GM19043 (cell line): ENCODE measurements around the gene KIAA1191.
"Not testable (repeated sequence)": the region's sequence is repeated elsewhere in the genome, so short reads cannot be mapped to it uniquely, and the experiment has no call there.

Source experiments
- ATAC-seq: cut with Tn5 transposase; IDR thresholded peaks from one replicate; pipeline ENCODE4 v1.9.1; 2021; ENCODE audit warnings: low read depth; ENCODE audit not compliant: unreplicated experiment

Gene KIAA1191, protein sequence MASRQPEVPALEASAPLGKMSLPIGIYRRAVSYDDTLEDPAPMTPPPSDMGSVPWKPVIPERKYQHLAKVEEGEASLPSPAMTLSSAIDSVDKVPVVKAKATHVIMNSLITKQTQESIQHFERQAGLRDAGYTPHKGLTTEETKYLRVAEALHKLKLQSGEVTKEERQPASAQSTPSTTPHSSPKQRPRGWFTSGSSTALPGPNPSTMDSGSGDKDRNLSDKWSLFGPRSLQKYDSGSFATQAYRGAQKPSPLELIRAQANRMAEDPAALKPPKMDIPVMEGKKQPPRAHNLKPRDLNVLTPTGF

DNA sequence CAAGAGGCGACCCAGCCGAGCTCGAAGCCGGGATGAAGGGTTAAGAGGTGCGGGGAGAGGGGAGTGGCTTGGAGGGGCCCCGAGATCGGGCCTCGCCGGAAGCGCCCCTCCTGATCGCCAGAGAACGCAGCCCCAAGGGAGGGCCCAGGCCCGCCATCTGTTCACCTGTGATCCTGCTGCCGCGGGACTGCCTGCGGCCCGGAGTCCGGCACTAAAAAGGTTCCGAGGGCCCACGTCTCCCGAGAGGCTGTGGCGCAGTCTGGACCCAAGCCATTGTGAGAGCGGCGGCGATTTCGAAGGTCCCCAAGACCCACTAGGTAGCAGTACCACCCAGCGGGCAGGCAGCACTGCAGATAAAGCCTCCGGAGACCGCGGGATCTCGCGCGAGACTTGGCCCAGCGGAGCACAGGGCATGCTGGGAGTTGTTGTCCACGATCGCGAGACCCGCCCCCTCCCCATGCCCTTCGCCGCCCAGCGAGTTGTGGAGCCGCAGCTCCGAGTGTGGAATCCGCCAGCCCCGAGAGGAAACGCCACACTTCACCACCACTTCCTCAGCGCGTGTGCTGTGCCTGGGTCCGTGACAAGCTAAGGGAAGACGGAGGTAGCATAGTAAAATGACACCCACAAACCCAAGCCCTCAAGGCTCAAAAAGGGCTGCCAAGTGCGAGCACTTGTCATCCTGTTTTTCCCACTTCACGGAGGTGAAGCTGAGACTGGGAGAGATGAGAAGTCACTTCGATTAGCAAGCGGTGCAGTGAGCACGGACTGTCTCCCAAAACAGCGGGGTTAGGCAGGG lies at the start of gene KIAA1191:
Gene KIAA1191, minus strand, starts transcription at position 328 of the 796 bp plus-strand sequence. CDS start 2,256 bp downstream, outside the sequence.
- peak; percentile 80 for ATAC-seq

DNA sequence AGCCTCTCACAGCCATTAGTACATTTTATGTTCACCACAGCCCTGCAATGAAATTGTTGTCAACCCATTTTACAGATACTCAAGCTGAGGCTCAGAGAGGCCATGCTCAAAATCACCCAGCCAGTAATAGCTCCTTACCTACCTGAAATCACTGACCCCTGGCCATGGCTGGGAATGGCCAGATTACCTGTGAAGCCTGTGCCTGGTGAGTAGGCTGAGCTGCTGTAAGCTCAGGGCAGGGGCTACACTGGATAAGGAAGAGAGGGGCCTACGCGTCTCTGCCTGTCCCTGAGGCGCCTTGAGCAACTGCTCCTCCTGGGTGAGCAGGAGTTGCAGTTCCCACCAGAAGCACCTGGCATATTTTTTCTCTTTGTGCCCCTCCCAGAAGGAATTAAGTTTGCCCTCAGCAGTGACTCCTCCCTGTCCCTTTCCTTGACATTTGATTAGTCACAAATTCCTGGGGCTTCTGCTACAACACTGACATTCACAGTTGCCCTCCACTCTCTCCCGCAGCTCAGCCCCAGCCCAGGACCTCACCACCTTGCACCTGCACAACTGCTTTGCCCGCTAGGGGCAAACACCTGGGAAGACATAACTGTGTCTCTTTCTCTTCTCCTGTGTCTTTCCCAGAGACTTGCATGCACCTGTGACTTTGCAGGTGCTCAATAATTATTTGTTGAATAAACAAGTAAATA lies 49.1 kb upstream of the KIAA1191 start:
- no peak for ATAC-seq

DNA sequence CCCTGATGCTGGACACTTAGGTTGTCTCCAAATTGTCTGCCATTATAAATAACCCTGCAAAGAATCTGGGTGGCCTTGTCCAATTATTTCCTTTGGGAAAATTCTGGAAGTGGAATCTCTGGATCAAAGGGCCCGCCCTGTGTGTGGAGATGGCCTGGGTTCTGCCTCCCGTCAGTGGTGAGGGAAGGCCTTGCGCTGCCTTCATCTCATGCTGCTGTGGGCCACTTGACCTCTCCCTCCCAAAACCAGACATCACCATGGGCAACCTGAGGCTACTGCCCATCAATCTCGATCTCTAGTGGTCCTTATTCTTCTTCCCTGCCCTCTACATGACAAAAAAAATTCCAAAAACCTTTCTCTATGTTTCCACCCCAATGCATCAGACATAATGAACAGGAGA lies 48.2 kb upstream of the KIAA1191 start:
- no peak for ATAC-seq

DNA sequence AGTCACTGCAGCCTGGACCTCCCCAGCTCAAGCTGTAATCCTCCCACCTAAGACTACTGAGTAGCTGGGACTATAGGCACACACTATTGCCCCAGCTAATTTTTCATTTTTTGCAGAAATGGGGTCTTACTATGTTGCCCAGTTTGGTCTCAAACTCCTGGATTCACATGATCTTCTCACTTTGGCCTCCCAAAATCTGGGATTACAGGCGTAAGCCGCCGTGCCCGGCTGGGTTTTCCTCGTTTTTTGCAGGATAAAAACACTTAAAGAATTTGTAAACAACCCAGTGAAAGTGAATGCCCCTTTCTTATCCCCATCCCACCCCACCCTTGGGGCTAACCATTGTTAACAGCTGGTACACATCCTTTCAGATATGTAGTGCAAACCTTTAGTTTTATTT lies 47.0 kb upstream of the KIAA1191 start:
- ATAC-seq: no peak

DNA sequence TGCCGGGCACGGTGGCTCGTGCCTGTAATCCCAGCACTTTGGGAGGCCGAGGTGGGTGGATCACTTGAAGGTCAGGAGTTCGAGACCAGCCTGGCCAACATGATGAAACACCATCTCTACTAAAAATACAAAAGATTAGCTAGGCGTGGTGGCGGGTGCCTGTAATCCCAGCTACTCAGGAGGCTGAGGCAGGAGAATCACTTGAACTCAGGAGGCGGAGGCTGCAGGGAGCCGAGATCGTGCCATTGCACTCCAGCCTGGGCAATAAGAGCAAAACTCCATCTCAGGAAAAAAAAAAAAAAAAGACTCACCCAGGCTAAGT lies 46.6 kb upstream of the KIAA1191 start:
- ATAC-seq: not testable (repeated sequence)

DNA sequence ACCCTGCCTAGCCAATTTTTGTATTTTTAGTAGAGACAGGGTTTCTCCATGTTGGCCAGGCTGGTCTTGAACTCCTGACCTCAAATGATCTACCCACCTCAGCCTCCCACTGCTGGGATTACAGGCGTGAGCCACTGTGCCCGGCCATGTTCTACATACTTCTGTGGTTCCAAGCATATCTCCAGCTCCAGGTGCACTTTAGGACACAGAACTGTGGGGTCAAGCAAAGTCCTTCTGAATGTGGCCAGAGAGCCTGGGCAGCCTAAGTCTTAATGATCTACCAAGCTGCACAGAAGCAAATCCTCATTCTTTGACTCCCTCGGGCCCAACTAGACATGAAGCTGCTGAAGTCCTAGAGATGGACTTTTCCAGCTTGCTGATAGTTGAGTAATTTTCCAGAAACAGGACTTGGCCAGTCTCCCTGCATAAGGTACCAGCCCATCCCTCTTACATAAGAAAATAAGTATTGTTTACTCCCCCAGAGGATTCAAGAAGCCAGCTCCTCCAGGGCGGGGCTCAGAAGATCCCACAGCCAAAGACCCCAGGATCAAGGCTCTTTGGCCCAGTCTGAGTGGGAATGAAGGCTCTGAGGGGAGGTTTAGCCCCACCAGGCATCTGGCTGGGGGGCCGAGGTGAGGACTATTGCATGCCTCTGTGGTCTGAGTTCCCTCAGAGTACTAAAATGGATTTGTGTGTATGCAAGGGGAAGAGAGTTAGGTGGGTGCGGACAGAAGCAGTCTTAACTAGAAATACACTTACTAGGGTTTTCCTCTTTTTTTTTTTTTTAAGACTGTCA lies 46.1 kb upstream of the KIAA1191 start:
- ATAC-seq: no peak

DNA sequence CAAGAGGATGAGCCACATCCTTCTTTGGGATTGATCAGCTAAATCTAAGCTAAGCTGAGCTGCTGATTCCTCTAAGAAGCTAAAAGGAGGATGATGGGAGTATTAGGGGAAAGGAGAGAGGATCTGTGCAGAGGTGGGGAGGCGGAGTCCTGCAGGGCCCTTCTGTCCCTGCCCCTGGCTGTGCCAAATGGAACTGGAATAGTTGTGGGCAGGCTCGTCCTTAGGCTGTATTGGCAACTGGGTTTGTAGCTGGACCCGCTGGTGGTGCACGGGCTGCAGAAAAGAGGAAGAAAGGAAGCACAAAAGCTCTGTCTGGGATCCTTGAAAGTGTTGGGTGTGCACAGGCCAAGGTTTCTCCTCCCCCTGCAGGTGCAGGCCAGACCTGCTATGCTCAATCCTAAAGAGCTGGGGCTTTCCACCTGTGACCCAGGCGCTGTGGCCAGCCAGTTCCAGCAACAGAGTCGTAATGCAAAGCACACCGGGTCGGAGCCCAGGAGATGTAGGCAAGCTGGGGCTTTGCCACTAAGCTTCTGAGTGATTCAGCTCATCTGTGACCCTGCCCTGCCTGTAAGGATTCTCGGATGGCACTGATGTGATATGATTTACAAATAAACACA lies 45.0 kb upstream of the KIAA1191 start:
- ATAC-seq: no peak

DNA sequence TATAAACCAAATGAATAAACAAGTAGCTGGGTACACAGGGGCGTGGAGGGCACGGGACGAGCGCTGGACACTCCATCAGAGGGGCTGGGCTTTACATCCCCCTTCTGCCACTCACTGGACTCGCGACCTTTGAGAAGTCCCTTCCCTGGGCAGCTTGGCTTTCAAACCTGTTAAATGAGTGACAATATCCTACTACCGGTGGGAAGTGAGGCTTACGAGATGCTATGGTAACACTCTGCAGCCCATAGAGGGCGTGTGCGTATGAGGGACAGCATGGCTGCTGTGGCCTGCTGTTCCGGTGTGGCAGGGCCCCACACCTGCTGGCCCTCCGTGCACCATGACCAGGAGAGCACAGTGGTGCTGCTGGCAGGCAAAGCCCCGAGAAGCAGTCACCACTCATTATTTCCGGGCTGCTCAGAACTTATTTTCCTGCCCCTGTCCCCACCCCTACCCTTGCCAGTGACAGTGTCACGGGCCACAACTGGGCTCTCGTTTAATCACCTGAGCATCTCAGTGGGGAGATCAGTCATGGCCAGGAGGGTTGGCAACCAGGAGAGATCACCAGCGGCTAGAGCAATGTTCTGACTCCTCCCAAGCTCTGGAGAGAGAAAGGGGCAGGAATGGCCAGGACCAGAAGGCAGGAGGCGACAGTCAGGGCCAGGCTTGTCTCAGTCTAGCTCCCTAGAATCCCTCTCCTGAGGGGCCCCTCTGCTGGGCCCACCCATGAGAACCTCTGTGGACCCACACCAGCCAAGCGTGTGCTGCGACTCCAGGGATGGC lies 44.3 kb upstream of the KIAA1191 start:
- ATAC-seq: no peak

DNA sequence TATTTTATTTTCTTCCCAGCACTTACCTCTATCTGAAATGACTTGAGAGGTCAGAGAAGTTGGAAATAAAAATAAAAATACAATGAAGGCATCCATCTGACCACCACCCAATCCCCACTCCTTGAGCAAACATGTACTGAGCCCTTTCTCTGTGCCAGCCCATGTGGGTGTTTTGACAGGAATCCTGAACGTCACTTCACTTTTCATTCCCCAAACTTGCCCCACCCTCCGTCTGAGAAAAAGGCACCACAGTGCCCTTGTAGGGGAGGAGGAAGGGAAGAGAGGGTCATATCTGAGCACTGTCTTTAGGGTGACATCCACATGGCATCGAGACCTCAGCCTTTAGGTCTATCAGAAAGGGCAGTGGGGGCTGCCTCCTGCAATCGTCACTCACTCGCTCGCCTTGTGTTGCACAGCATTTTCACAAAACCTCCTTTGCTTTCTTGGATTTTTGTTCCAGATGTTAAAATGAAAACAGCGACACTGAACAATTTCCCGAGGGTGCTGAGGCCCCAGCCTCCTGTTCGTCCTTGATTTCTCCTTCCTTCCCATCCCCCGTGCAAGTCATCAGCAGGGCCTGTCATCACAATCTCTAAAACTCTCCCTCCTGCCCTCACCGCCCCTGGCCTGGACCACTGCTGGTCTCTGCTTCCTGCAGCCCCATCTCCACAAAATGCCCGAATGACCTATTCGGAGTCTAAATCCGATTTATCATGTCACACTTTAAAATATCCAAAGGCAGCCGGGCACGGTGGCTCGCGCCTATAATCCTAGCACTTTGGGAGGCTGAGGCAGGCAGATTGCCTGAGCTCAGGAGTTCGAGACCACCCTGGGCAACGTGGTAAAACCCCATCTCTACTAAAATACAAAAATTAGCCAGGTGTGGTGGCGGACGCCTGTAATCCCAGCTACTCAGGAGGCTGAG lies 40.0 kb upstream of the KIAA1191 start:
- no peak for ATAC-seq

DNA sequence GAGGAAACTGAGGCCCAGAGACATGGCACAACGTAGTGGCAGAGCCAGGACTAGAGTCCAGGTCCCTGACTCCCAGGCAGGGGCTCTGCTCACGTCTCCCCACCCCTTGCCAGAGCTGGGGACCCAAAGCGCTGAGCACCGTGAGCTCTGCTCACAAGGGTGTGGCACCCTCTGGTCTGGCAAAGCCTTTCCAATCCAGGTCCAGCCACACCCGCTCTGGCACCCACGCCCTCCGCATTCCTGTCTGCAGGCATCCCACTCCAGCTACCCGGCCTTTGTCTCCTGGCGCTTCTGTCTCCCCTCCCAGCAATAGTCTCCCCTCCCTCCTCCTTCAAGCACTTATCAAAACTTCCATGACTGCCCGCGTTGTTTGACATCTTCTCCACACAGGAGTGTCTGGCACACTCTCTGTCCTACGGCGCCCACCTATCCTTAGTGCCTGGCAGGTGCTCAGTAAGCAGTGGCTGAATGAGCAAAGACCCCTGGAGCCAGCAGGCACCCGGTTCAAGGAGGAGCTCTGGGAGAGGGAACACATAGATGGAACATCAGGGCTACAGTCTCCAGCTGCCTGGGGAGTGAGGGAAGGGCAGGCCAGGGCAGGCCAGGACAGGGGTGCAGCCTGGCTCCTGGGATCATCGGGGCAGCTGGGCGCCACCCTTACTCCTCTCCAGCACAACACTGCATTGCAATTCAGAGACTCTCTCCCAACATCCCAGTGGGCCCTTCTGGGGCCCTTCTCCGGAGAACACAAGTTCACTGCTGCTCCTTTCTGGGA lies 39.0 kb upstream of the KIAA1191 start:
- no peak for ATAC-seq

DNA sequence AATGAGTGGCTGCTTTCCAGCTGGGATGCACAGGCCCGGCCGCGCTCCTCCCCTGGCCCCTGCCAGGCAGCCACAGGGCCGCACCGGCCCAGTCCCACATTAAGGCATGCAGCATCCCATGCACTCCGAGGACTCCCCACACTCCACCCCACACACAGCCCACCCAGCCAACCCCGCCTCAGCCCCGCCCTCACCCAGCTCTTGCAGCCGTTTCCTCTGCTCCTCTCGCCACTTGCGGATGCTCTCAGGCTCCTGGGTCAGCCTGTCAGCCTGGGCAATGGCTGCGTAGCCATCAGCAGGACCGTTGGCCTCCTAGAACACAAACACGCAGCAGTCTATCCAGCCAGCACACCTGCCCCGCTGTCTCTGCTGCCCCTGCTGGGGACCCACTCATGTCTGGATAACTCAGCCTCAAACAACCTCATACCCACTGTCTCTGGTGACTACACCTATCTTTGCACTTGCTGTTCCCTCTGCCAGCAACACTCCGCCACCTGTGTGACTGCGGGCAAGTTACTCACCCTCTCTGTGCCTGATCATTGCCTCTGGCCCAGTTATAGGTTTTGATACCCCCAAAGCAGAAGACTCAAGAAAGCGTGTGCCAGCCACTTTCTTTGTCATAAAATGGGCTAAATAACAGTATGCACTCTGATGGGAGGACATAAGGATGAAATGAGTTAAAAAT lies 36.3 kb upstream of the KIAA1191 start:
- ATAC-seq: no peak

DNA sequence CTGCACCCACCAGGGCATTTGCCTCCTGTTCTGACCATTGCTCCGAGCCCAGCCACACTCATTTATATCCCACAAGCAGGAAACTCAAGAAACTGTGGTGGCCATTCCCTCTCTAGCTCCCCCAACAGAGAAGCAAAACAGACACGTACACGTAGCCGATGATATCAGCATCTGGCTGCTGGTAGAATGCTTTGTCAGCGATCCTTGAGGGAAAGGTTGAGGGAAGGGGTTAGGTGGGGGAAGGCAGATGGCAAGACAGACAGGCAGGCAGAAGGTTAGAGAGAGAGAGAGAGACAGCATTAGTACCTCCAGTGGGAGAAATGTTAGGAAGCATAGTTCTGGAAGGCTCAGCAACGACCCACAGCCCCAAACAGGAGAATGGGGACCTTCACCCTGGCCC lies 34.8 kb upstream of the KIAA1191 start:
- no peak for ATAC-seq

DNA sequence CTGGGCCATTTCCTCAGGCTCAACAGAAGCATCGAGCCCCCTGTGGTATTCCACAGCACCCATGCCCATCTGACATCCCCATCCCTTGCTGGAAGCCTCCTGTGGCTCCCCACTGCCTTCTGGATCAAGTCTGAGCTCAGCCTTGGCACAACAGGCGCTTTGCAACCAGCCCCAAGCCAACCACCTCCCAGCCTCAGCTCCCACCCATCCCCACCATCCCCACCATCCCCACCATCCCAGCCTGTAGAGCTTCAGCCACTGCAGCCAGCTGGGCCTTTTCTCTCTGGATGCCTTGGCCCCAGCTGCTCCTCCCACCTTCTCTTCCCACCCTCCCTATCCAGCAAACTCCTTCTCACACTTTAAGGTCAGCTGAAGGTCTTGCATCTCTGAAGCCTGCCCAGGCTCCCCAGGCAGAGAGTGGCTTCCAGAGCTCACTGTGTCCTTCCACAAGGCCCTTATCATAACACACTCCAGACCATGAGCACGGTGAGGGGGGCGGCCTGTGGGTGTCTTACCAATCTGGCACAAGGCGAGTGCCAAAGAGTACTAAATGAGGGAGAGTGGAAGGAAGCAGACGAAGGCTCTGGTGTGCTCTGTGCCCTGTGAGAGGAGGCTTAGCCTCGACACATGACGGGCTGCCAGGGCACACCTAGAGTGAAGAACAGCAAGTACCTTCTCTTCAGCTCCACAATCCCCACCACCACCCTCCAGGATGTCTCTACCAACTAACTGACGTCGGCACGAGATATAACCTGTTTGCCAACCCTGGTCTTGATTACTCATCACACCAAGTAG lies 33.5 kb upstream of the KIAA1191 start:
- ATAC-seq: no peak

DNA sequence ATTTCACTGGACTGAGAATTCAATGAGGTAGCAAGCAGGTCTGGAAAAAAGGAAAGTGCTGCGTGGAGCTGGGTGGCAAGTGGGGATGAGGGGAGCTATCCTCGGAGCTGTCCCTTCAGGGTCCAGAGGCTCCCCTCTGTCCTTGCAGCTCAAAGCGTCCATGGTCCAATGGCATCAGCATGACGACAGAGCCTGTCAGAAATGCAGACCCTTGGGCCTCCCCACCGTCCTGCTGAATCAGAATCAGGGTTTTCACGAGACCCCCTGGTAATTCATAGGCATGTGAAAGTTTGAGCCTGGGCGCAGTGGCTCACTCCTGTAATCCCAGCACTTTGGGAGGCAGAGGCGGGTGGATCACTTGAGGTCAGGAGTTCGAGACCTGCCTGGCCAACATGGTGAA lies 32.5 kb upstream of the KIAA1191 start:
- ATAC-seq: no peak

DNA sequence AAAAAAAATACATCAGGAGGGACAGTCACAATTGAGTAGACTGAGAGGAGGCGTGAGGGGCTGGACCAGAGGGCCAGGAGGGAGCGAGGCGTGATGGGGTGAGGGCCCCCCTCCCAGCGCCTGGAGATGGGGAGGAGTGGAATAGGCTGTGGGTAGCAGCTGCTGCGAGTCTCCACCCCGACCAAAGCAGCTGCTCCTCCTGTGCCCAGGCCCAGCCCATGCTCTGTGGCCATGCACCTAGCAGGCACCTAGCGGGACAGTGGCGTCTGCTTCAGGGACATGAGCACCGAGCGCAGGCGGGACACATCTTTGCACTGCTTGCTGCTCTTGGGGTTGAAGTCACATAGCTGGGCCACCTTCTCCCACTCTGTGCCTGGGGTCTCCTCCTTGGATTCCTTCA lies 31.0 kb upstream of the KIAA1191 start:
- ATAC-seq: no peak

DNA sequence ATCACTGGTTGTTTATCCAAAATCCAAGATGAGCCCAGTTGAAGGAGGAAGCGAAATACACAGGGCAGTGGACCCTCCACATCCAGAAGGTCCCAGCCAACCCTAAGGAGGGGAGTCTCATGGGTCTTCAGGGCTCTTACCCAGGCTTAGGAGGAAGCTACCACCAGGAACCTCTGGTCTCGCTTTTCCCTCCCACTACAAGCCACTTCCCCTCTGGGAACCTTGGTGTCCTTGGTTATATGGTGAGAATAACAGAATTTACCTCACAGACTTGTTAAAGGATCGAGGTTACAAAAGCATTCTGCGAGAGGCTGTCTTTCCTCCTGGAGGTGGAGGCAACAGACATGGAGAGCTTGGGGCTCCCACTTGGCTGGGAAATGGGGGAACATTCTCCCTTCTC lies 30.4 kb upstream of the KIAA1191 start:
- ATAC-seq: no peak
